Cardiac ventricle fibroblast (primary cell): ENCODE results near the gene C5orf47. TPM values are rescaled to one million over a fixed set of nuclear protein-coding genes. Genes with fewer than 3 reads are reported as not detected.

ENCODE experiments used
- total RNA-seq: library from RNA; depleted of rRNA; stranded (reverse); fragments of >200 nt; gene quantifications from 2 replicates; pipeline ENCODE4 v1.2.3, GENCODE V29; 2015

The C5orf47 gene, protein sequence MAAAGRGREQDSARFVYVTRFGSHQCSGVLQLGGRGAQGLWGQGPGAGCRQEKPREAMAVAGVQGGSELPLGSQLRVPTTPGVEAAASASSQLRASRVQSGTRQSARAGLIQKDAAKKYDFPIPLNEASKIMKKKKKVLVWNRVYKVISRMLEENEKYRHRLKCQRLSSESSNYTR
- not detected in 2 replicates for total RNA-seq

DNA sequence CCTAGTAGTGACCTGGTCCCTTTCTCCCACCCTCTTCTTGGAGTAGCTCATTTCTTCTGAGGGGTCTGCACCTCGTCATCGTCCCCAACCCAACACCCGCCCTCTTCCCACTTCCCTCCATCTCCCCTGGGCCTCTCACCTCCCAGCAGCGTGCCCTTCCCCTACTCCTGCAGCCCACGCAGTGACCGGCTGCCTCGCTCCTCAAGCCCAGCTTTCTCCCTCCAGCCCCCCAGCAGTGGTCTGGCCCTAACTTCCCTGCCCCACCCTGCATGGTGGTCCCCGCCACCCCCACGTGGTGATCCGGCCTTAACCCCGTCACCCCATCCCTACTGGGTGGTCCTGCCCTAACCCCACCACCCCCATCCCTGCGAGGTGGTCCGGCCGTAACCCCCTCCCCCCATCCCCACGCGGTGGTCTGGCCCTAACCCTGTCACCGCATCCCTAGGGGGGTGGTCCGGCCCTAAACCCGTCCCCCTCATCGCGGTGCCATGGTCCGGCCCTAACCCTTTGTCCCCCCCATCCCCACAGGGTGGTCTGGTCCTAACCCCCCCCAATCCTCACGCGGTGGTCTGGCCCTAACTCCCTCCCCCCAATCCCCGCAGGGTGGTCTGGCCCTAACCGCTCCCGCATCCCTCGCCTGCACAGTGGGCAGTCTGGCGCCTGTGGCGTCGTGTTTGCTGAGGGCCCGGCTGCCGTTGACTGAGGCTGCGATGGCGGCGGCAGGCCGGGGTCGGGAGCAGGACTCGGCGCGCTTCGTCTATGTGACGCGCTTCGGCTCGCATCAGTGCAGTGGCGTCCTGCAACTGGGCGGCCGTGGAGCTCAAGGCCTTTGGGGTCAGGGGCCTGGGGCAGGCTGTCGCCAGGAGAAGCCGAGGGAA, at the start of gene C5orf47:
TSS of gene C5orf47 (plus strand) at position 617 of the 878 bp plus-strand sequence. CDS start at position 711, 94 bp downstream.

DNA sequence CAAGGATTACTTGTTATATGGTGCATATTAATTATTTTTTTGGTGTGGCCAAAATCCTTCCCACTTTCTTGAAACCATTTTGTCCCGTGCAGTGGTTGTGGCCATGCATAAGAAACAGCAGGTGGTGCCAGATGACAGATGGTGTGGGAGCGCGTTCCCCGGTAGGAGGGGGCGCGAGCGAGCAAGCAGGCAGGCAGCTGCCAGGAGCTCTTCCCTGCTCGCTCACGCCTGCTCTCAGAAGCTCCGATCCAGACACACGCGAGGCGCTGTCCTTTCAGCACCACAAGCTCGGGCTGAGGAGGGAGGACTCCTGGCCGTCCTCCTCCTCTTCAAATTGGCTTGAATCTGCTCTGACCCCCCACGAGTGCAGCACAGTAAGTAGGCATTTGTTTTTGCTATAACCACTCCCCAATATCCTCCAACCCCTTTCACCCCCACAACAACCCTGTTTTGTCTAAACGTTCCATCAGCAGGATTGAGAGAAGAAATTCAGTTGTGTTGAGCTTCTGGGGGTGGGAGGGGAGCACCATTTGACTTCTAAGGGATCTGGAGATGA, 56.6 kb downstream of the C5orf47 start, which contains the start of gene NSG2:
TSS of gene NSG2 (plus strand) at position 237 of the 556 bp plus-strand sequence. CDS start 1,050 bp downstream, outside the sequence.

Other genes with a start within 250 kb of the C5orf47 start
- 6.1 and 6.8 TPM in 2 replicates for gene CPEB4, start 100.8 kb upstream of the C5orf47 start, total RNA-seq
- not detected in 2 replicates for gene NSG2, start 56.5 kb downstream of the C5orf47 start, total RNA-seq